Measurements from ENCODE around the gene AQP9.

DNA sequence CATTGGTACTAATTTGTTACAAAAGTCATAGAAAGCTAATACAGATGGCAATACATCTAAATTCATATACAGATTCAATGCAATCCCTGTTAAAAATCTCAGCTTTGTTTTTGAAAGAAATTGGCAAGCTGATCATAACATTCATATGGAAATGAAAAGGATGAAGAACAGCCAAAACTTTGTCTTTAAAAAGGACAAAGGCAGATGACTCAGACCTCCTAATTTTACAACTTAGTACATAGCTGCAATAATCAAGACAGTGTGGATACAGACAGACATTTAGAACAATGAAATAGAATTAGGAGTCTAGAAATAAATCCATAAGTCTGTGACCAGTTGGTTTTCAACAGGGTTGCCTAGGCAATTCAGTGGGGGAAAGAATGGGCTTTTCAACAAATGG is 63.3 kb downstream of the AQP9 start:
- TF ChIP-seq, protein P1, sequence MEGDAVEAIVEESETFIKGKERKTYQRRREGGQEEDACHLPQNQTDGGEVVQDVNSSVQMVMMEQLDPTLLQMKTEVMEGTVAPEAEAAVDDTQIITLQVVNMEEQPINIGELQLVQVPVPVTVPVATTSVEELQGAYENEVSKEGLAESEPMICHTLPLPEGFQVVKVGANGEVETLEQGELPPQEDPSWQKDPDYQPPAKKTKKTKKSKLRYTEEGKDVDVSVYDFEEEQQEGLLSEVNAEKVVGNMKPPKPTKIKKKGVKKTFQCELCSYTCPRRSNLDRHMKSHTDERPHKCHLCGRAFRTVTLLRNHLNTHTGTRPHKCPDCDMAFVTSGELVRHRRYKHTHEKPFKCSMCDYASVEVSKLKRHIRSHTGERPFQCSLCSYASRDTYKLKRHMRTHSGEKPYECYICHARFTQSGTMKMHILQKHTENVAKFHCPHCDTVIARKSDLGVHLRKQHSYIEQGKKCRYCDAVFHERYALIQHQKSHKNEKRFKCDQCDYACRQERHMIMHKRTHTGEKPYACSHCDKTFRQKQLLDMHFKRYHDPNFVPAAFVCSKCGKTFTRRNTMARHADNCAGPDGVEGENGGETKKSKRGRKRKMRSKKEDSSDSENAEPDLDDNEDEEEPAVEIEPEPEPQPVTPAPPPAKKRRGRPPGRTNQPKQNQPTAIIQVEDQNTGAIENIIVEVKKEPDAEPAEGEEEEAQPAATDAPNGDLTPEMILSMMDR (IDR thresholded peaks at IDR 0.05), result no peak
- TF ChIP-seq POLR2AphosphoS5 (IDR thresholded peaks at IDR 0.05) (no peak), EP300 (IDR thresholded peaks at IDR 0.05) (no peak), POLR2A (IDR thresholded peaks at IDR 0.05; ENCODE audit: low read depth) (no peak)

Data from esophagus muscularis mucosa (tissue), 4 donors.